Measurements from ENCODE around the gene DAAM1.

DAAM1 gene

GRCh38 chr14:59301354-59301753, 112.9 kb downstream of the DAAM1 start:
- DNase-seq (ENCODE audit: low read depth, low spot score): peak; percentile 94
- H3K4me3 ChIP-seq (ENCODE audit: low read length): peak overlapping the region; percentile 11; the same call in 1 of the 2 replicates

GRCh38 chr14:59302313-59302712, 113.8 kb downstream of the DAAM1 start:
- DNase-seq (ENCODE audit: low read depth, low spot score): no peak
- no peak overlapping the region for H3K4me3 ChIP-seq (ENCODE audit: low read length)

GRCh38 chr14:59303216-59303615, 114.7 kb downstream of the DAAM1 start:
- no peak for DNase-seq (ENCODE audit: low read depth, low spot score)
- no peak overlapping the region for H3K4me3 ChIP-seq (ENCODE audit: low read length)

GRCh38 chr14:59305231-59305630, 116.8 kb downstream of the DAAM1 start:
- no peak overlapping the region for H3K4me3 ChIP-seq (ENCODE audit: low read length)
- DNase-seq (ENCODE audit: low read depth, low spot score): peak; percentile 46

GRCh38 chr14:59305836-59306555, 117.5 kb downstream of the DAAM1 start:
- DNase-seq (ENCODE audit: low read depth, low spot score): no peak
- no peak overlapping the region for H3K4me3 ChIP-seq (ENCODE audit: low read length)

- H3K4me3 ChIP-seq (ENCODE audit: low read length): no peak overlapping the region
- no peak for DNase-seq (ENCODE audit: low read depth, low spot score)
Observed at GRCh38 chr14:59306775-59307174, 118.3 kb downstream of the DAAM1 start.

- no peak overlapping the region for H3K4me3 ChIP-seq (ENCODE audit: low read length)
- DNase-seq (ENCODE audit: low read depth, low spot score): no peak
Observed at GRCh38 chr14:59308086-59308485, 119.6 kb downstream of the DAAM1 start.

GRCh38 chr14:59308673-59309072, 120.2 kb downstream of the DAAM1 start:
- DNase-seq (ENCODE audit: low read depth, low spot score): no peak
- H3K4me3 ChIP-seq (ENCODE audit: low read length): no peak overlapping the region

GRCh38 chr14:59309291-59309900, 120.9 kb downstream of the DAAM1 start:
- H3K4me3 ChIP-seq (ENCODE audit: low read length): no peak overlapping the region
- DNase-seq (ENCODE audit: low read depth, low spot score): no peak

GRCh38 chr14:59310633-59311032, 122.2 kb downstream of the DAAM1 start:
- no peak overlapping the region for H3K4me3 ChIP-seq (ENCODE audit: low read length)
- DNase-seq (ENCODE audit: low read depth, low spot score): no peak

GRCh38 chr14:59311723-59312122, 123.3 kb downstream of the DAAM1 start:
- DNase-seq (ENCODE audit: low read depth, low spot score): no peak

GRCh38 chr14:59313144-59313651, 124.7 kb downstream of the DAAM1 start:
- no peak overlapping the region for H3K4me3 ChIP-seq (ENCODE audit: low read length)
- DNase-seq (ENCODE audit: low read depth, low spot score): no peak

More at GRCh38 chr14:59311723-59312122, 123.3 kb downstream of the DAAM1 start:
- no peak overlapping the region for H3K4me3 ChIP-seq (ENCODE audit: low read length)

GRCh38 chr14:59313658-59314608, 125.5 kb downstream of the DAAM1 start:
- no peak overlapping the region for H3K4me3 ChIP-seq (ENCODE audit: low read length)
- DNase-seq (ENCODE audit: low read depth, low spot score): no peak

- no peak overlapping the region for H3K4me3 ChIP-seq (ENCODE audit: low read length)
- DNase-seq (ENCODE audit: low read depth, low spot score): no peak
Observed at GRCh38 chr14:59314953-59315599, 126.6 kb downstream of the DAAM1 start.

- H3K4me3 ChIP-seq (ENCODE audit: low read length): no peak overlapping the region
- no peak for DNase-seq (ENCODE audit: low read depth, low spot score)
Observed at GRCh38 chr14:59316151-59316830, 127.8 kb downstream of the DAAM1 start.

GRCh38 chr14:59317346-59317745, 128.9 kb downstream of the DAAM1 start:
- H3K4me3 ChIP-seq (ENCODE audit: low read length): no peak overlapping the region
- DNase-seq (ENCODE audit: low read depth, low spot score): no peak

GRCh38 chr14:59317798-59318505, 129.5 kb downstream of the DAAM1 start:
- H3K4me3 ChIP-seq (ENCODE audit: low read length): no peak overlapping the region

GRCh38 chr14:59318908-59319307, 130.4 kb downstream of the DAAM1 start:
- DNase-seq (ENCODE audit: low read depth, low spot score): no peak
- no peak overlapping the region for H3K4me3 ChIP-seq (ENCODE audit: low read length)

More at GRCh38 chr14:59317798-59318505, 129.5 kb downstream of the DAAM1 start:
- DNase-seq (ENCODE audit: low read depth, low spot score): no peak
